ENCODE results near the gene FNDC5.

FNDC5 gene

DNA sequence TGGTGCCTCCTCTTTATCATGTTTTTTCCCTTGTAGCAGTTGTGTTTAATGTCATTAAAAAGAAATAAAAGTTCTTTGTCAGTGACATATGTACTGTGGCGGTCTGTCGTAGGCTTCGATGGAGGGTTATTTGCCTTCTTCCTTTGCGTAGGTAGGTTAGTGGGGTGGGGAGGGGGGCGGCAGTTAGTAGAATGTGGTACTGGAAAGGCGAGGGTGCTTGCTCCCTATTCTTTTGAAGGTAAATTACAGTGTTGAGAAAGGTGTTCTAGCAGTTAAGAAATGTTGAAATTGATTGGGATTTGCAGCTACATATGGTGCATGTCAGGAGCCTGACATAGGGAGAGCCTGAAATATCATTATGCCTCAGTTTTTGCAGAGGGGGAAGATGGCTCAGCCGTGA lies 11.9 kb downstream of the FNDC5 start:
- Histone ChIP-seq H3K18ac (ENCODE audit: low read length) (no peak overlapping the region), H3K4me2 (ENCODE audit: insufficient read depth, low read length, poor library complexity, severe bottlenecking) (no peak overlapping the region), H3K27ac (replicated peaks; ENCODE audit: low read length) (no peak overlapping the region), H3K9me3 (replicated peaks in 1 of 2; ENCODE audit: control insufficient read depth in 2 of 2, insufficient read depth in 1 of 2, low read depth in 1 of 2, low read length in 2 of 2) (no peaks in the 10 kb centered on the region), H4K8ac (ENCODE audit: low read depth, low read length) (no peak overlapping the region), H4K91ac (ENCODE audit: low read depth, low read length, poor library complexity) (no peak overlapping the region), H2AK5ac (ENCODE audit: low read depth, low read length) (no peak overlapping the region), H3K9ac (ENCODE audit: low read depth, low read length, poor library complexity) (no peak overlapping the region), H3K4ac (ENCODE audit: low read length) (no peak overlapping the region), H2BK5ac (ENCODE audit: low read length) (no peak overlapping the region), H3K14ac (ENCODE audit: low read length) (no peak overlapping the region), H3K27me3 (ENCODE audit: control insufficient read depth in 3 of 3, insufficient read depth in 3 of 3, low read depth in 1 of 3, low read length in 3 of 3) (no peaks in the 10 kb centered on the region), H2BK12ac (ENCODE audit: low read length) (no peak overlapping the region), H3K79me1 (ENCODE audit: low read depth, low read length) (no peaks in the 10 kb centered on the region), H2BK15ac (ENCODE audit: low read length) (no peak overlapping the region), H3K23ac (ENCODE audit: low read depth, low read length, poor library complexity) (no peak overlapping the region), H2AFZ (ENCODE audit: low read length) (no peak overlapping the region), H3K4me3 (ENCODE audit: low read length in 2 of 2) (no peak overlapping the region), H3K4me1 (ENCODE audit: control insufficient read depth in 2 of 2, insufficient read depth in 1 of 2, low read depth in 1 of 2, low read length in 2 of 2) (no peaks in the 10 kb centered on the region), H2BK120ac (ENCODE audit: low read depth, low read length) (no peak overlapping the region), H3K36me3 (replicated peaks in 1 of 2; ENCODE audit: control insufficient read depth in 2 of 2, insufficient read depth in 2 of 2, low read length in 2 of 2) (peaks cover 9 to 92% of the 10 kb centered on the region in 2 donors)
- DNase-seq (ENCODE audit: low spot score) = no peak
- no CpG with 5 or more reads among the region's 7 CpGs for WGBS, 2 donors (ENCODE audit: extremely low coverage in 2 of 2, insufficient read length in 2 of 2, insufficient replicate concordance in 1 of 2)

DNA sequence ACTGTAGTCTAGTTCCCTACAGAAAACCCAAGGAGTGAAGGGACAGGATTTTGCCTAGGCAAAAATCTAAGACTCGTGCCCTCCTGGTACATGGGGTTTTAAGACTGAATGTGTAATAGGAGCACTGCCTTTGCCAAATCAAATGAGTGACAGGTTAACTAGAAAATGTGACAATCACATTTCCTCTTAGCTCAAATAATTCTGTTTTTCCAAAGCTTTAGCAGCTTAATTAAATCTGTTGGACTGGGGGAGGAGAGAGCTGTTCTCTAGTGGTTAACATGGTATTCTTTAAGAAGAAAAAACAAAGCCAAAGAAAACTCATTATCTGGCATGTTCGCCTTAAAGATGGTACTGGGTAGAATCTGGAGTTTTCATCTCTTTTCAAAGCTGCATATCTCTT lies 12.6 kb downstream of the FNDC5 start:
- peaks cover 10 to 95% of the 10 kb centered on the region in 2 donors for H3K36me3 ChIP-seq (replicated peaks in 1 of 2; ENCODE audit: control insufficient read depth in 2 of 2, insufficient read depth in 2 of 2, low read length in 2 of 2)
- no peak overlapping the region for H2BK12ac ChIP-seq (ENCODE audit: low read length)
- no peaks in the 10 kb centered on the region for H3K79me1 ChIP-seq (ENCODE audit: low read depth, low read length)
- H2AFZ ChIP-seq (ENCODE audit: low read length) = no peak overlapping the region
- H3K27me3 ChIP-seq (ENCODE audit: control insufficient read depth in 3 of 3, insufficient read depth in 3 of 3, low read depth in 1 of 3, low read length in 3 of 3) = no peaks in the 10 kb centered on the region
- H3K4me3 ChIP-seq (ENCODE audit: low read length in 2 of 2) = no peak overlapping the region
- no peak overlapping the region for H4K91ac ChIP-seq (ENCODE audit: low read depth, low read length, poor library complexity)
- H3K27ac ChIP-seq (replicated peaks; ENCODE audit: low read length) = no peak overlapping the region
- no peak overlapping the region for H2AK5ac ChIP-seq (ENCODE audit: low read depth, low read length)
- H3K4me1 ChIP-seq (ENCODE audit: control insufficient read depth in 2 of 2, insufficient read depth in 1 of 2, low read depth in 1 of 2, low read length in 2 of 2) = no peaks in the 10 kb centered on the region
- no peak overlapping the region for H2BK5ac ChIP-seq (ENCODE audit: low read length)
- no peak for DNase-seq (ENCODE audit: low spot score)
- H3K4ac ChIP-seq (ENCODE audit: low read length) = no peak overlapping the region
- no peaks in the 10 kb centered on the region for H3K9me3 ChIP-seq (replicated peaks in 1 of 2; ENCODE audit: control insufficient read depth in 2 of 2, insufficient read depth in 1 of 2, low read depth in 1 of 2, low read length in 2 of 2)
- no peak overlapping the region for H2BK15ac ChIP-seq (ENCODE audit: low read length)
- H3K9ac ChIP-seq (ENCODE audit: low read depth, low read length, poor library complexity) = no peak overlapping the region
- no peak overlapping the region for H3K14ac ChIP-seq (ENCODE audit: low read length)
- no peak overlapping the region for H4K8ac ChIP-seq (ENCODE audit: low read depth, low read length)
- H3K4me2 ChIP-seq (ENCODE audit: insufficient read depth, low read length, poor library complexity, severe bottlenecking) = no peak overlapping the region
- H3K18ac ChIP-seq (ENCODE audit: low read length) = no peak overlapping the region
- H3K23ac ChIP-seq (ENCODE audit: low read depth, low read length, poor library complexity) = no peak overlapping the region
- H2BK120ac ChIP-seq (ENCODE audit: low read depth, low read length) = no peak overlapping the region
- WGBS, 2 donors (ENCODE audit: extremely low coverage in 2 of 2, insufficient read length in 2 of 2, insufficient replicate concordance in 1 of 2) = no CpG with 5 or more reads among the region's 2 CpGs

DNA sequence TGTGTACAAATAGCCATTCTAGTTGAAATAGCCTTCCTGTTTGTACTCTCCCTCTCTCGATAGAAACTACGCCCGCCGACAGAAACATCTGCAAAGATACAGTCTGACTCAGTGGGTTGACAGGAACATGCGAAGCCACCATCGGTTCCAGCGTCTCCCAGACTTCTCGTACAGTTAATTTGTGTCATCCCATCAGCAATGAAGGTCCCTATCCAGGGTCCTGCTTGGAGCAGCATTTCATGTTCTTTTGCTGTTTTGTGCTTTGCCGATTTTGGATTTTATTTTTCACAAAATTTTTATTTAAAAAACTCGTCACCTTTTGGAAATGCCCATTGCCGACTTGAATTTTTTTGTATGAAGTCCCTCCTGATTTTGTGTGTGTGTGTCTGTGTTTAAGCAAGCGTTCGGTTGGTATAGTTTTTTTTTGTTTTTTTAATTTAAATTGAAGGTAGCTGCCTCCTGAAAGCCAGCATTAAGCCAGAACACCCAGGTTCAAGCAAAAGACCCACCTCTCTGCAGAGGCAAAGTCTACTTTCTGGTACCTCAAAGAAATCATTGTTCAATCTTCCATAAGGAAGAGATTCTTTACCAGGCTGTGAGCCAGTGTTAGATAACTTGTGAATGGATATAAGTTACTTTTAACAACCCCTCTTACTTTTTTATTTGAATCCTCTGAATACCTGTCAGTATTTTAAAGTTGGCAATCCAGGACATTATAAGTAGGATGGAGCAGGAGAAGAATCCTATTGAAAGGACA lies 14.7 kb downstream of the FNDC5 start:
- H3K9ac ChIP-seq (ENCODE audit: low read depth, low read length, poor library complexity) = no peak overlapping the region
- no peak overlapping the region for H3K18ac ChIP-seq (ENCODE audit: low read length)
- no peak overlapping the region for H3K23ac ChIP-seq (ENCODE audit: low read depth, low read length, poor library complexity)
- peaks cover 17 to 91% of the 10 kb centered on the region in 2 donors for H3K36me3 ChIP-seq (replicated peaks in 1 of 2; ENCODE audit: control insufficient read depth in 2 of 2, insufficient read depth in 2 of 2, low read length in 2 of 2)
- no peak overlapping the region for H2AFZ ChIP-seq (ENCODE audit: low read length)
- H4K91ac ChIP-seq (ENCODE audit: low read depth, low read length, poor library complexity) = no peak overlapping the region
- no peak overlapping the region for H3K4ac ChIP-seq (ENCODE audit: low read length)
- H4K8ac ChIP-seq (ENCODE audit: low read depth, low read length) = no peak overlapping the region
- H3K14ac ChIP-seq (ENCODE audit: low read length) = no peak overlapping the region
- no peak overlapping the region for H2BK15ac ChIP-seq (ENCODE audit: low read length)
- H3K4me1 ChIP-seq (ENCODE audit: control insufficient read depth in 2 of 2, insufficient read depth in 1 of 2, low read depth in 1 of 2, low read length in 2 of 2) = no peaks in the 10 kb centered on the region
- H2AK5ac ChIP-seq (ENCODE audit: low read depth, low read length) = no peak overlapping the region
- WGBS, 2 donors (ENCODE audit: extremely low coverage in 2 of 2, insufficient read length in 2 of 2, insufficient replicate concordance in 1 of 2) = no CpG with 5 or more reads among the region's 13 CpGs
- no peaks in the 10 kb centered on the region for H3K79me1 ChIP-seq (ENCODE audit: low read depth, low read length)
- no peak overlapping the region for H3K4me2 ChIP-seq (ENCODE audit: insufficient read depth, low read length, poor library complexity, severe bottlenecking)
- H2BK12ac ChIP-seq (ENCODE audit: low read length) = no peak overlapping the region
- no peak overlapping the region for H3K27ac ChIP-seq (replicated peaks; ENCODE audit: low read length)
- H3K27me3 ChIP-seq (ENCODE audit: control insufficient read depth in 3 of 3, insufficient read depth in 3 of 3, low read depth in 1 of 3, low read length in 3 of 3) = no peaks in the 10 kb centered on the region
- no peaks in the 10 kb centered on the region for H3K9me3 ChIP-seq (replicated peaks in 1 of 2; ENCODE audit: control insufficient read depth in 2 of 2, insufficient read depth in 1 of 2, low read depth in 1 of 2, low read length in 2 of 2)
- no peak overlapping the region for H2BK5ac ChIP-seq (ENCODE audit: low read length)
- H3K4me3 ChIP-seq (ENCODE audit: low read length in 2 of 2) = no peak overlapping the region
- H2BK120ac ChIP-seq (ENCODE audit: low read depth, low read length) = no peak overlapping the region
- no peak for DNase-seq (ENCODE audit: low spot score)

DNA sequence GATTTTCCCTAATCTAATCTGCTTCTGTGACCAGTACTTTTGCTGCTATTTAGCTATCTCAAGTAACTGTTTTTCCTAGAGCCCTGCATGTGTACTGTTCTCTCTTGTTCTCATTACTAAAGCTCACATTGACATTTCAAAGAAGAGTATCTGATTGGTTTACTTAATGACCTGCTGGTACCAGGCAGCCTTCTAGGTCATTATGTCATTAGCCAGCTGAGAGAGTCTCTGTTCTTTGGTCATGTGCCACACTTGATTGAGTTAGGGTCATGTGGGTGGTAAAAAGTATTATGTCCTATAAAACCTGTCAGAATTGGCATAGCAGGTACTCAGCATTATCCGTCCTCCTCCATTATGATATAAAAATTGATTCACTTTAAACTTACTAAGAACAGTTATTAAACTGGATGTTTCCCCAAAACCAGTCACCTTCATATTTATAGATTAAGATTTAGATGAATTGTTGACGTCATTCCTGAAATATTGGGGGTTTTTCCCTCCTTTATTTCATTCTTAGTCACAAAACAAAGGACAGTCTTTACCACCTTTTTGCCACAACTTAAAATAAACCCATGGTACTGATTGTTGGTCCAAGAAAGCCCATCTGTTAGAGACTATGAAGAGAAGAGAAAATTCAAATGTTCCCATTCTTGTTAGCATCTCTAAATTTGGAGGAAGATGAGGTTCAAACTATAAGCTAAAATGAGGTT lies 22.2 kb downstream of the FNDC5 start:
- Histone ChIP-seq H3K14ac (ENCODE audit: low read length) (no peak overlapping the region), H3K4me2 (ENCODE audit: insufficient read depth, low read length, poor library complexity, severe bottlenecking) (no peak overlapping the region), H2BK15ac (ENCODE audit: low read length) (no peak overlapping the region), H3K4me1 (ENCODE audit: control insufficient read depth in 2 of 2, insufficient read depth in 1 of 2, low read depth in 1 of 2, low read length in 2 of 2) (no peaks in the 10 kb centered on the region), H3K9ac (ENCODE audit: low read depth, low read length, poor library complexity) (no peak overlapping the region), H2AFZ (ENCODE audit: low read length) (no peak overlapping the region), H3K27me3 (ENCODE audit: control insufficient read depth in 3 of 3, insufficient read depth in 3 of 3, low read depth in 1 of 3, low read length in 3 of 3) (no peaks in the 10 kb centered on the region), H2BK5ac (ENCODE audit: low read length) (no peak overlapping the region), H3K27ac (replicated peaks; ENCODE audit: low read length) (no peak overlapping the region), H4K91ac (ENCODE audit: low read depth, low read length, poor library complexity) (no peak overlapping the region), H3K36me3 (replicated peaks in 1 of 2; ENCODE audit: control insufficient read depth in 2 of 2, insufficient read depth in 2 of 2, low read length in 2 of 2) (peaks cover 7 to 85% of the 10 kb centered on the region in 2 donors), H2AK5ac (ENCODE audit: low read depth, low read length) (no peak overlapping the region), H2BK12ac (ENCODE audit: low read length) (no peak overlapping the region), H3K9me3 (replicated peaks in 1 of 2; ENCODE audit: control insufficient read depth in 2 of 2, insufficient read depth in 1 of 2, low read depth in 1 of 2, low read length in 2 of 2) (peaks cover 0 to 18% of the 10 kb centered on the region in 2 donors), H3K79me1 (ENCODE audit: low read depth, low read length) (no peaks in the 10 kb centered on the region), H2BK120ac (ENCODE audit: low read depth, low read length) (no peak overlapping the region), H3K23ac (ENCODE audit: low read depth, low read length, poor library complexity) (no peak overlapping the region), H4K8ac (ENCODE audit: low read depth, low read length) (no peak overlapping the region), H3K4ac (ENCODE audit: low read length) (no peak overlapping the region), H3K4me3 (ENCODE audit: low read length in 2 of 2) (no peak overlapping the region), H3K18ac (ENCODE audit: low read length) (no peak overlapping the region)
- no peak for DNase-seq (ENCODE audit: low spot score)
- no CpG with 5 or more reads among the region's 2 CpGs for WGBS, 2 donors (ENCODE audit: extremely low coverage in 2 of 2, insufficient read length in 2 of 2, insufficient replicate concordance in 1 of 2)

Measured in neuronal stem cell (in vitro differentiated cells).